Adrenal gland (tissue), 12 donors: Measurements from ENCODE around the gene CRHR1. TPM values are rescaled to one million over a fixed set of nuclear protein-coding genes. Genes with fewer than 3 reads are reported as not detected.

ENCODE experiments used
- DNase-seq, 7 donors: peaks; one replicate each; pipeline ENCODE4 v3.0.0-alpha.2; 2019 to 2020
- H3K27ac ChIP-seq, 5 donors: fragments of 200-600 bp; sonication (generic) in 4 of 5; 1 replicate in 3 of 5; 2 replicates in 2 of 5; pipeline versions ENCODE4 v1.5.1 to v1.8.0; 2016 to 2020; ENCODE audit warnings: mild to moderate bottlenecking in 1 of 5
- H3K27me3 ChIP-seq: fragments of 200-600 bp; 2 replicates; pipeline ENCODE4 v1.8.0; 2021
- H3K36me3 ChIP-seq, 2 donors: fragments of 200-600 bp; replicated peaks in 1 of 2; 1 replicate in 1 of 2; 2 replicates in 1 of 2; pipeline versions ENCODE4 v1.5.1 to v1.8.0; 2018 to 2022
- H3K4me1 ChIP-seq, 2 donors: fragments of 200-600 bp; replicated peaks in 1 of 2; 1 replicate in 1 of 2; 2 replicates in 1 of 2; pipeline versions ENCODE4 v1.5.1 to v1.8.0; 2018 to 2021
- H3K4me3 ChIP-seq, 4 donors: fragments of 200-600 bp; sonication (generic) in 3 of 4; one replicate each; pipeline ENCODE4 v1.5.1; 2016 to 2018
- H3K9me3 ChIP-seq, 3 donors: fragments of 200-600 bp; sonication (generic) in 1 of 3; replicated peaks in 1 of 3; 1 replicate in 2 of 3; 2 replicates in 1 of 3; pipeline versions ENCODE4 v1.5.1 to v1.8.0; 2016 to 2021
- CTCF ChIP-seq, 6 experiments: fragments of 450-650 bp in 4 of 6; fragments of 200-600 bp in 2 of 6; sonication (generic) in 1 of 6; IDR thresholded peaks; 1 replicate in 5 of 6; 2 replicates in 1 of 6; pipeline versions ENCODE4 v1.5.1 to v1.8.0; 2016 to 2021; ENCODE audit warnings: antibody characterized with exemption in 6 of 6, mild to moderate bottlenecking in 2 of 6, moderate library complexity in 1 of 6
- POLR2A ChIP-seq, 2 donors: fragments of 450-650 bp; IDR thresholded peaks; one replicate each; pipeline ENCODE4 v1.6.1; 2017; ENCODE audit warnings: antibody characterized with exemption in 2 of 2, mild to moderate bottlenecking in 2 of 2, moderate library complexity in 1 of 2
- WGBS, 4 donors: extraction: QIAGEN DNeasy Blood & Tissue Kit in 2 of 4; methylation state at CpG; one replicate each; pipeline versions ENCODE4 v1.1.5 to v1.1.7; 2013 to 2017; 5-methylcytosine and 5-hydroxymethylcytosine counted together
- intact Hi-C, 2 donors: fragments of 100-400 bp; cut with DNase I; formaldehyde crosslinking; loops; one replicate each; pipeline versions ENCODE4 v1.14.1 to v1.15.0; 2022 to 2023
- polyA plus RNA-seq, 3 donors: library from polyadenylated mRNA; stranded (reverse); fragments of 200-250 nt in 2 of 3; fragments of 350-450 nt in 1 of 3; fragmentation: Illumina TruSeq in 1 of 3; extraction: RNeasy Lipid Tissue Mini Kit (QIAGEN cat#74804) in 1 of 3; gene quantifications; one replicate each; pipeline ENCODE4 v1.2.3, GENCODE V29; 2013 to 2014
- total RNA-seq, 9 donors: library from RNA; depleted of rRNA in 4 of 9; stranded (reverse); fragments of >200 nt in 4 of 9; fragments of 120-200 nt in 1 of 9; fragmentation: NEBNext Ultra II Directional in 1 of 9; extraction: Animal tissue kit (Norgen Biotek cat#: 25700) in 1 of 9; gene quantifications; one replicate each; pipeline versions ENCODE4 v1.1.0 to v1.2.4, GENCODE V29; 2013 to 2023
- donor health status: healthy with polysubstance abuse.
- donor health status: Bipolar disorder and iron deficiency.
- donor health status: DM: yes; HTN: yes; CAD: no.
- donor health status: DM: no; HTN: no; CAD: no.
- donor health status: DM: no; HTN: no; CAD: no.
- donor health status: DM: yes; HTN: yes; CAD: no.

CRHR1 gene
- total and polyA plus RNA-seq, 12 donors, result 0.27 TPM; not detected in 11

DNA sequence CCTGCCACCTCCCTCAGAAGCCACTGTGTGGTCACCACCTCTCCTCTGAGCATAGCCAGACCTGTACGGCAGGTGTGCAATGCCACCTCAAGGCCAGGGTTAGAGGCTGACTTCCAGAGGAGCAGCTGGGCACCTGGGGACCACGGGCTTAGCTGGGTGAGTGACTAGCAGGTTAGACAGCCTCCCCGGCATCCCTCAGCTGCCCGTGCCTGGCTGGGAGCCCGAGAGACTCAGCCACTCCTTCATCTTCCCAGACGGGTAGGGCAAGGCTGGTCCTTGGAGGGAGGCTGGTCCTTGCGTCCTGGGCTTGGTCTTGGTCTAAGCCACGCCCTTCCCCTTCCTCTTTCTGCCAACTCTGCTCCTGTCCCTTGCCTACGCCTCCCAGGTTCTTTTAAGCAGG lies 7.8 kb downstream of the CRHR1 start:
- 37 to 55% (median 40%) methylated on average over 2 to 9 of the region's 9 CpGs for WGBS, 4 donors
- intact Hi-C loops, result no loop called here
- H3K4me1 ChIP-seq, result no peaks in the 10 kb centered on the region
- TF ChIP-seq POLR2A (IDR thresholded peaks at IDR 0.05) (no peak), CTCF (IDR thresholded peaks at IDR 0.05) (no peak)
- no peak overlapping the region for H3K4me3 ChIP-seq
- H3K27me3 ChIP-seq, result peaks cover 25% of the 10 kb centered on the region
- H3K27ac ChIP-seq, result no peak overlapping the region
- H3K36me3 ChIP-seq, result no peaks in the 10 kb centered on the region
- H3K9me3 ChIP-seq, result no peaks in the 10 kb centered on the region
- DNase-seq, result no peak

GRCh38 chr17:45792437-45792836 lies 8.3 kb downstream of the CRHR1 start:
- TF ChIP-seq POLR2A (IDR thresholded peaks at IDR 0.05), result no peak
- no peak for TF ChIP-seq CTCF (IDR thresholded peaks at IDR 0.05)
- Histone ChIP-seq H3K4me3 (no peak overlapping the region), H3K27ac (no peak overlapping the region), H3K9me3 (no peaks in the 10 kb centered on the region), H3K27me3 (peaks cover 25% of the 10 kb centered on the region), H3K36me3 (no peaks in the 10 kb centered on the region), H3K4me1 (no peaks in the 10 kb centered on the region)
- intact Hi-C loops, result no loop called here
- WGBS, 4 donors, result 55 to 64% (median 59%) methylated on average over 3 of the region's 3 CpGs
- DNase-seq, result no peak

- no peak for TF ChIP-seq POLR2A (IDR thresholded peaks at IDR 0.05)
- no peak for TF ChIP-seq CTCF (IDR thresholded peaks at IDR 0.05)
- DNase-seq, result peak in 1 of 7 donors; percentile 12
- Histone ChIP-seq H3K27ac (no peak overlapping the region), H3K36me3 (no peaks in the 10 kb centered on the region), H3K9me3 (no peaks in the 10 kb centered on the region), H3K27me3 (peaks cover 25% of the 10 kb centered on the region), H3K4me3 (no peak overlapping the region), H3K4me1 (no peaks in the 10 kb centered on the region)
- intact Hi-C loops, result no loop called here
- WGBS, 4 donors, result 56 to 87% (median 70%) methylated on average over 13 to 22 of the region's 22 CpGs
Observed at GRCh38 chr17:45792995-45793755, 9.1 kb downstream of the CRHR1 start.

DNA sequence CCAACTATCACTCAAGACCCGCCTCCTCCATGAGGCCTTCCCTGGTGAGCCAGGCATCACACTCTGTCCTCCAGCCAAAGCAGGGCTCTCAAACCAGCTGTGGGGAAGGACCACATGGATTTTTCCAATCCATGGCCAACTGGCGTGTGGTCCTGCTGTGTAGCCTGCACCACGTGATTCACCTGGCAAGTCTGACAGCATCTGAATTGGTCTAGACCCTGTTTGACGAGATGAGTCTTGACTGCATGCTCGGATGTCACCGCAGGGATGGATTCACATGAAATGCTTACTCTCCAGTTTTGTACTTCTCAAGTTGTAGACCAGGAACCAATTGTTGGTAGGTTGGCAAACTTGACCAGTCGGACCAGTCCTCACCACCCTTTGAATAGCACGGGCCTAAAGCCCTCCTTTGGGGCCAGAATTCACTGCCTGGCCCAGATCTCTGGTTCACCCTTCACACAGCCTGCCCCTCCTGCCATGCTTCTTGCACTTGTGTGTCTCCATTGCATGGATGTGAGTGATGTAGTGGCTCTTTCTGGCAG lies 9.9 kb downstream of the CRHR1 start:
- no peaks in the 10 kb centered on the region for H3K4me1 ChIP-seq
- DNase-seq, result no peak
- H3K9me3 ChIP-seq, result no peaks in the 10 kb centered on the region
- H3K4me3 ChIP-seq, result no peak overlapping the region
- intact Hi-C loops, result no loop called here
- H3K27ac ChIP-seq, result no peak overlapping the region
- 83 to 93% (median 86%) methylated on average over 7 to 8 of the region's 8 CpGs for WGBS, 4 donors
- no peaks in the 10 kb centered on the region for H3K36me3 ChIP-seq
- no peak for TF ChIP-seq CTCF (IDR thresholded peaks at IDR 0.05)
- no peak for TF ChIP-seq POLR2A (IDR thresholded peaks at IDR 0.05)
- peaks cover 25% of the 10 kb centered on the region for H3K27me3 ChIP-seq
